NCI-H774 (cell line): ENCODE data around the gene ISX.

Experiments used
- DNase-seq: peaks from one replicate; lab custom pipeline; 2025; lab: John Stamatoyannopoulos, UW

Gene ISX

GRCh38 chr22:35053060-35053835, 12.7 kb upstream of the ISX start:
- DNase-seq = no peak

DNA sequence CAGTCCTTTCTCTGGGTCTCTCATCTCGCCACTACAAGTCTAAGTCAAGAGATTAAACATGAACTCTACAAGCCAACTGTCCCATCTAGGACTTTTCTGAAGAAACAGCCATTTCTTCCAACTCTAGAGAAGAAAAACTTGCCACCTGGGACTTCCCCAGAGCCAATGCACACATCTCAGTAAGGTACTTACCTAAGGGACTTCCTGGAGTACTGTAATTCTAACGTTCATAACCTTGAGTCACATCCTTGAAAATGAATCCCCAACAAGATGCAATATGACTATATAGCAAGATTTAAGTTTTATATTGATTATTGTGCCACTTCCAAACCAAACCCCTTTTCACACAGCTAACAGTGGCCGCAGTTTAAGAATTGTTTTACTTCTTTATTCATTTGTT, 11.9 kb upstream of the ISX start:
- DNase-seq = no peak

DNA sequence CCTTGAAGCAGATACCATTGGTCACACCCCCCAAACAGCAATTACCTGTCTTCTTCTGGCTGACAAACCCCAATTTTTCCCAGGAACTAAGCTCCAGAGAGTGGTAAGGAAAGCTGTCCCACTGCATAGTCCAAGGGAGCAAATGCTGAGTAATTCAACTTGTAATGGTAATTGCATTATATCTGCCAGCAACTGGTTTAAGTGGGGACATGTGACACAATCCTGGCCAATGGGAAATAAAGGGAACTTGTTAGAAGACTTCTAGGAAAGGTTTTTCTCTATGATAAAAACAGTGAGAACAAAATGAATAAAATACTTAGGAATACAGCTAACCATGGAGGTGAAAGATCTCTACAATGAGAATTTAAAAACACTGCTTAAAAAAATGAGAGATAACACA, 9.5 kb upstream of the ISX start:
- no peak for DNase-seq

DNA sequence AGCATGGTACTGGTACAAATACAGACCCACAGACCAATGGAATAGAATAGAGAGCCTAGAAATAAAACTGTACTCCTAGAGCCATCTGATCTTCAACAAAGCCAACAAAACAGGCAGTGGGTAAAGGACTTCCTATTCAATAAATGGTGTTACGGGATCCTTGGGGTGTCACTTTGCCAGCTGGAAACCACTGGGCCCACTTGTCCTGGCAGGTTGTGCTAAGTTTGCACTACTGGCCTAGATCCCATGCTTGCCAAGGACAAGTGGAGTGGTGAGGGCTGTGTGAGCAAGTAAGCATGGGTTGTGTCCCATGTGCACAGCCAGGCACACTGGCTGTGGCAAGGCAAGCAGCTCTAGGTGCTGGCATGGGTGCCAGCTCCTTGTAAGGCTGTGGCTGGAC, 8.8 kb upstream of the ISX start:
- DNase-seq = no peak

DNA sequence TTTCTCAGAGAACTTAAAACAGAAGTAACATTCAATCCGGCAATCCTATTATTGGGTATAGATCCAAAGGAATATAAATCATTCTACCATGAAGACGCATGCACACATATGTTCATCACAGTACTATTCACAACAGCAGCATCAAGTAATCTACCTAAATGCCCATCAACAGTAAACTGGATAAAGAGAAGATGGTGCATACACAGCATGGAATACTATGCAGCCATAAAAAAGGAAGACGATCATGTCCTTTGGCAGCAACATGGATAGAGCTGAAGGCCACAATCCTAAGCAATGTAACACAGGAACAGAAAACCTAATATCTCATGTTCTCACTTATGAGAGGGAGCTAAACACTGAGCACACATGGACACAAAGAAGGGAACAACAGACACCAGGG, 6.3 kb upstream of the ISX start:
- no peak for DNase-seq

GRCh38 chr22:35064664-35065063, 1.3 kb upstream of the ISX start:
- DNase-seq = no peak

GRCh38 chr22:35065183-35065582, 775 bp upstream of the ISX start:
- no peak for DNase-seq

GRCh38 chr22:35066768-35067167, 810 bp downstream of the ISX start:
- DNase-seq = no peak

GRCh38 chr22:35069541-35069940, 3.6 kb downstream of the ISX start:
- no peak for DNase-seq

GRCh38 chr22:35070451-35071093, 4.6 kb downstream of the ISX start:
- no peak for DNase-seq

- no peak for DNase-seq
These were observed 5.8 kb downstream of the ISX start for GRCh38 chr22:35071784-35072183.

GRCh38 chr22:35072925-35073324, 7.0 kb downstream of the ISX start:
- DNase-seq = no peak

GRCh38 chr22:35074583-35074982, 8.6 kb downstream of the ISX start:
- DNase-seq = no peak

DNA sequence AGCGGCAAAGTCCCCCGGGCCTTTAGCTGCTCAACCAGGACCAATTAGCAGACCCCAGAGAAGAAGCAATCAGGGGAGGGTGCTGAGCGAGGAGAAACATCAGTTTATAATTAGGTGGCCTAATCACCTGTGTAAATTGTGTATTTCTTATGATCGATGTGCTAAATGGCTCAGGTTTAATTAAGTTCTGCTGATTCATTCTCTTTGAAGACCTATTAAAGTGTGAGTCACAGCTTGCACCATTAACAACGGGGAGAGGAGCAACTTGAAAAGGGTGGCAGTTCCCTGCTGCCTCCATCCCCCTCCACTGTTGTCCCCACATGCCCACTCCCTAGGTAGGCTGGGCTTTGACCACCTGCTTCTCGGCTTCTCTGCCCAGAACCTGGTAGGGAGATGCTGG, 10.7 kb downstream of the ISX start:
- DNase-seq = no peak

DNA sequence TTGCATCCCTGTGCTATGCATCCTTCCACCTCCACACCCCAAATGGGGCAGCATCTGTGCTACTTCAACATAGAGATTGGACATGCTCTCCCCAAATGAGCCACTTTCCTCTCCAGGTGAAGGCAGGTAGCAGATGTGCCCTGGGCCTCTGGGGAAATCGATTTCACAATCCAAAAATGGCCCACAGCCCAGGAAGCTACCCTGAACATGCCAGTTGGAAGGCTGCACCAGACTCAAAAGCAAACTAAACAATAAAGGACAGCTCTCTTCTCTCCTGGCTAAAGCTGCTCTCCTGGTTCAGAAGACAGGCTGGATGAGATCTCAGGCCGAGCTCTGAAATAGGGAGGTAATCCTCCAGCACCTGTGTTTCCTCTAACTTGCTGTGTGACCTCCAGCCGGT, 19.7 kb downstream of the ISX start:
- no peak for DNase-seq

GRCh38 chr22:35089139-35089538, 23.2 kb downstream of the ISX start:
- no peak for DNase-seq

- no peak for DNase-seq
These were observed 26.4 kb downstream of the ISX start for GRCh38 chr22:35092406-35092805.

- DNase-seq = no peak
These were observed 33.0 kb downstream of the ISX start for GRCh38 chr22:35098921-35099320.

DNA sequence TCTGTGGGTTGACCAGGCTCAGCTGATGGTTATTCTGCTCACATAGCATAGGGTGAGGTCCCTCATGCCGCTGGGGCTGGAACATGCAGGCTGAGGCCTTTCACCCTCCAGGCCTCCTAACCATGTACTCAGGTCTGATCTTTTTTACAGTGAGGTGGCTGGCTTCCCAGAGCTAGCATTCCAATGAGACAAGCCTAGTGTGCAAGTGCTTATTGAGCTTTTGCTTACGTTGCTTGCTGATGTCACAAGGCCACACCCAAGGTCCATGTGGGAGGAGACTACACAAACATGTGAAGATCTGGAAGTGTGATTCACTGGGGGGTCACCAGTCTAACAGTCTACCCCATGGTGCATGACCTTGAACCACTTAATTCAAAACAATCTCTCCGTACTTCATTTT, 33.9 kb downstream of the ISX start:
- no peak for DNase-seq

DNA sequence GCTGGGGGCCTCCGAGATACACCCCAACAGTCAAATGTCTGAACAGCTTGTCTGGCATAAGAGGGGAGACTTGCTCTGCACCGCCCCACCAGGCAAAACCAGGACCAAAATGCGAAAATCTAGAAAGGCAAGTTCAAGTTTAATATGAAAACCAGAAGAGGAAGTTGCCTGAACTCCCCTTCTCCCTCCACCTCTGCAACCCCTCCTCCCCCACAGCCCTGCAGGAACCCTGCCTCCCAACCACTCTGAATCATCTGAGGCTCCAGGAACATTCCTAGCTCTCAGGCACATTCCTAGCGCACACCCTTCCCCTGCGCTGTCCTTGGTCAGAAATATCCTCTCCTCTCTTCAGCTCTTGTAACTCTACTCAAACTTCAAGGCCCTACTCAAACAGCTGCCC, 36.7 kb downstream of the ISX start:
- DNase-seq = no peak

- DNase-seq = no peak
These were observed 37.8 kb downstream of the ISX start for GRCh38 chr22:35103761-35104160.

DNA sequence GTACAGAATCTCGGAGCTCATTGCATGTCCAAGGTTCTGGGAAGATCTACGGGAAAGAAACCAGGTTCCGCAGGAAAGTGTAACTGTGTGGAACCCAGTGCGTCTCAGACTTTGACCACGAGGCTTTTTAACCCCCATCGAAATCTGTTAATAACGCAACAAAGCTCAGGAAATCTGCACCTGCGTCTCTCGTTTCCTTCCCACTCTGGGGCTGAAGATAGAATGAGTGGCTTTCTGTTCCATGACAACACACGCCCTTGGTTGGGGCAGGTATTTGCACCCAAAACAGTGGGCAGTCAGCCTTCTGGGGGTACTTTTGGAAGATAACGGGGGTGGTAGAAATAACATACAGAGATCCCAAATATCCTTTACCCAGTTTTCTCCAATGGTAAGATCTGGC, 38.5 kb downstream of the ISX start:
- no peak for DNase-seq

GRCh38 chr22:35109616-35110015, 43.7 kb downstream of the ISX start:
- DNase-seq = no peak

DNA sequence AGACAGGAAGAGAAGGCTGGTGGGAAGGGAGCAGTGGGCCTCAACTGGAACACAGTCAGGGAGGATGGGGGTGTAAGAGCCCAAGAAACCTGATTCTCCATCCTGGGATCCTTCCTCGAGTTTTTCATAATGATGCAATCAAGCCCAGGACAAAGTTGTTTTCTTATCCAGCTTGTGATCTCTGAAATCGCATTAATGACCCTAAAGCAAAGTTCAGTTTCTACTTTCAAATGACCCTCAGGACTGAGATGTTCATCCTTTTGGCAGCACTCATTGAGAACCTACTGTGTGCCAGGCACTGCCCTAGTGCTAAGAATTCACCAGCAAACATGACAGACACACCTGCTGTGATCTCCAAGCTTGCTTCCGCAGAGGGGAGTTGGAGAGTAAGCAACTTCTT, 45.3 kb downstream of the ISX start:
- DNase-seq = no peak
